Measurements from ENCODE around the gene PHAF1. TPM values are rescaled to one million over a fixed set of nuclear protein-coding genes. Genes with fewer than 3 reads are reported as not detected.

PHAF1 gene
- total RNA-seq, 1 experiment from 2014 or later: 15.7 TPM

DNA sequence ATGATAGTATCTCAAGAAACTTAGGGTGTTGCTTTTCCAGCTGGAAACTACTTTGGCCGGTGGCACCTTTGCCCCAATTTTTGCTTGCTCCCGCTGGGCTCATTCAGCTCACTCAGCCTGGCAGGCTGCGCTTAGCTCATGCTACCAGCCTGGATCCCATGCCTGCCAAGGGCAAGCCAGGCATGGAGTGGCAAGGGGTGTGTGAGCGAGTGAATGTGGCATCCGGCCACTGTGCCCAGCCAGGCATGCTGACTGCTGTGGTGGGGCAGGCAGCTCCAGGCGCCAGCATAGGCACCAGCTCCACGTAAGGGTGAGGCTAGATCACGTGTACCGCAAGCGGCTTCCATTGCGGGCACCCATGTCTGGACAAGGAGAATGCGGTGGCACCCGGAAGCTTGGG lies 31.6 kb downstream of the PHAF1 start:
- Histone ChIP-seq H3K27me3 (ENCODE audit: control insufficient read depth, insufficient read depth, low read length) (no peaks in the 10 kb centered on the region), H3K9me3 (ENCODE audit: control insufficient read depth, insufficient read depth, low read depth, low read length) (no peaks in the 10 kb centered on the region), H3K4me1 (ENCODE audit: control insufficient read depth, insufficient read depth, low read length) (no peaks in the 10 kb centered on the region), H3K36me3 (ENCODE audit: control insufficient read depth, insufficient read depth, low read length) (peaks cover 5% of the 10 kb centered on the region; the same call in 1 of the 2 replicates), H3K27ac (ENCODE audit: low read length) (no peak overlapping the region), H3K4me3 (ENCODE audit: low read depth in 2 of 2, low read length in 2 of 2) (no peak overlapping the region)
- CTCF ChIA-PET: interaction anchor here (0.6 to 1.0 kb wide), 2 partner anchors 12 to 13 kb away, joined by 6 to 7 read pairs; no protein-coding TSS in a partner anchor
- POLR2A ChIA-PET: no interaction called here
- intact Hi-C loops (cut with micrococcal nuclease; ENCODE audit: unreplicated experiment): no loop called here
- DNase-seq (ENCODE audit: low read depth, low spot score) (no peak), ATAC-seq (no peak)
- in situ Hi-C loops (cut with HindIII; ENCODE audit: low pct_unique_long_range_greater_than_20kb, low sequenced_read_pairs): no loop called here
- TF ChIP-seq, protein P1, sequence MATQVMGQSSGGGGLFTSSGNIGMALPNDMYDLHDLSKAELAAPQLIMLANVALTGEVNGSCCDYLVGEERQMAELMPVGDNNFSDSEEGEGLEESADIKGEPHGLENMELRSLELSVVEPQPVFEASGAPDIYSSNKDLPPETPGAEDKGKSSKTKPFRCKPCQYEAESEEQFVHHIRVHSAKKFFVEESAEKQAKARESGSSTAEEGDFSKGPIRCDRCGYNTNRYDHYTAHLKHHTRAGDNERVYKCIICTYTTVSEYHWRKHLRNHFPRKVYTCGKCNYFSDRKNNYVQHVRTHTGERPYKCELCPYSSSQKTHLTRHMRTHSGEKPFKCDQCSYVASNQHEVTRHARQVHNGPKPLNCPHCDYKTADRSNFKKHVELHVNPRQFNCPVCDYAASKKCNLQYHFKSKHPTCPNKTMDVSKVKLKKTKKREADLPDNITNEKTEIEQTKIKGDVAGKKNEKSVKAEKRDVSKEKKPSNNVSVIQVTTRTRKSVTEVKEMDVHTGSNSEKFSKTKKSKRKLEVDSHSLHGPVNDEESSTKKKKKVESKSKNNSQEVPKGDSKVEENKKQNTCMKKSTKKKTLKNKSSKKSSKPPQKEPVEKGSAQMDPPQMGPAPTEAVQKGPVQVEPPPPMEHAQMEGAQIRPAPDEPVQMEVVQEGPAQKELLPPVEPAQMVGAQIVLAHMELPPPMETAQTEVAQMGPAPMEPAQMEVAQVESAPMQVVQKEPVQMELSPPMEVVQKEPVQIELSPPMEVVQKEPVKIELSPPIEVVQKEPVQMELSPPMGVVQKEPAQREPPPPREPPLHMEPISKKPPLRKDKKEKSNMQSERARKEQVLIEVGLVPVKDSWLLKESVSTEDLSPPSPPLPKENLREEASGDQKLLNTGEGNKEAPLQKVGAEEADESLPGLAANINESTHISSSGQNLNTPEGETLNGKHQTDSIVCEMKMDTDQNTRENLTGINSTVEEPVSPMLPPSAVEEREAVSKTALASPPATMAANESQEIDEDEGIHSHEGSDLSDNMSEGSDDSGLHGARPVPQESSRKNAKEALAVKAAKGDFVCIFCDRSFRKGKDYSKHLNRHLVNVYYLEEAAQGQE (IDR thresholded peaks at IDR 0.05; ENCODE audit: insufficient read depth in 1 of 2, low read depth in 2 of 2, low read length in 1 of 2): no peak
- TF ChIP-seq, protein P2, sequence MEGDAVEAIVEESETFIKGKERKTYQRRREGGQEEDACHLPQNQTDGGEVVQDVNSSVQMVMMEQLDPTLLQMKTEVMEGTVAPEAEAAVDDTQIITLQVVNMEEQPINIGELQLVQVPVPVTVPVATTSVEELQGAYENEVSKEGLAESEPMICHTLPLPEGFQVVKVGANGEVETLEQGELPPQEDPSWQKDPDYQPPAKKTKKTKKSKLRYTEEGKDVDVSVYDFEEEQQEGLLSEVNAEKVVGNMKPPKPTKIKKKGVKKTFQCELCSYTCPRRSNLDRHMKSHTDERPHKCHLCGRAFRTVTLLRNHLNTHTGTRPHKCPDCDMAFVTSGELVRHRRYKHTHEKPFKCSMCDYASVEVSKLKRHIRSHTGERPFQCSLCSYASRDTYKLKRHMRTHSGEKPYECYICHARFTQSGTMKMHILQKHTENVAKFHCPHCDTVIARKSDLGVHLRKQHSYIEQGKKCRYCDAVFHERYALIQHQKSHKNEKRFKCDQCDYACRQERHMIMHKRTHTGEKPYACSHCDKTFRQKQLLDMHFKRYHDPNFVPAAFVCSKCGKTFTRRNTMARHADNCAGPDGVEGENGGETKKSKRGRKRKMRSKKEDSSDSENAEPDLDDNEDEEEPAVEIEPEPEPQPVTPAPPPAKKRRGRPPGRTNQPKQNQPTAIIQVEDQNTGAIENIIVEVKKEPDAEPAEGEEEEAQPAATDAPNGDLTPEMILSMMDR (IDR thresholded peaks at IDR 0.05): no peak
- TF ChIP-seq SIN3A (IDR thresholded peaks at IDR 0.05; ENCODE audit: borderline replicate concordance, insufficient read depth, low read depth, low read length) (no peak), TCF7L2 (IDR thresholded peaks at IDR 0.05; ENCODE audit: low read depth, low read length) (no peak), POLR2AphosphoS5 (IDR thresholded peaks at IDR 0.05; ENCODE audit: low read depth, low read length) (no peak)
- BruUV-seq (replicated peaks): no TSS peak

DNA sequence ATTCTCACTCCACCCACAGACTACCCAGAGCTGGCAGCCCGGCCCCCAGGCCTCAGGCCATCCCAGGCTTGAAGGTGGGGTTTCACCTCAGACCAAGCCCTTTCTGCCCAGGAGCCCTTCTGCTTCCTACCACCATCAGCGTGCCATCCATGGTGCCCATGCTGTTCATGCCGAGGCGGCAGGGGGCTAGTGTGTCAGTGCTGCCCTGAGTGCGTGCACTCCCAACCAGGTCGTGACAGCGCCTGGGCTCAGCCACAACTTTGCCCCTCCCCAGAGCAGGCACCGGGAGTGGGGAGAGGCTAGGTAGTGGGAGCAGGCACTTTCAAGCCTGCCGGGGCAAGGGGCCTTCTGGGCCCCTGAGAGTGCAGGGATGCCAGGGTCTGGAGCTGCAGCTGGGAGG lies 32.6 kb downstream of the PHAF1 start:
- H3K36me3 ChIP-seq (ENCODE audit: control insufficient read depth, insufficient read depth, low read length): peaks cover 5% of the 10 kb centered on the region; the same call in 1 of the 2 replicates
- POLR2A ChIA-PET: no interaction called here

More for the DNA sequence above, 32.6 kb downstream of the PHAF1 start:
- H3K27ac ChIP-seq (ENCODE audit: low read length): no peak overlapping the region
- BruUV-seq (replicated peaks): no TSS peak
- CTCF ChIA-PET: no interaction called here
- intact Hi-C loops (cut with micrococcal nuclease; ENCODE audit: unreplicated experiment) (no loop called here), in situ Hi-C loops (cut with HindIII; ENCODE audit: low pct_unique_long_range_greater_than_20kb, low sequenced_read_pairs) (no loop called here)
- H3K4me3 ChIP-seq (ENCODE audit: low read depth in 2 of 2, low read length in 2 of 2): no peak overlapping the region
- ATAC-seq (no peak), DNase-seq (ENCODE audit: low read depth, low spot score) (no peak)
- no peaks in the 10 kb centered on the region for H3K27me3 ChIP-seq (ENCODE audit: control insufficient read depth, insufficient read depth, low read length)
- H3K9me3 ChIP-seq (ENCODE audit: control insufficient read depth, insufficient read depth, low read depth, low read length): no peaks in the 10 kb centered on the region
- no peaks in the 10 kb centered on the region for H3K4me1 ChIP-seq (ENCODE audit: control insufficient read depth, insufficient read depth, low read length)
- TF ChIP-seq, protein P2 (IDR thresholded peaks at IDR 0.05): no peak
- TF ChIP-seq SIN3A (IDR thresholded peaks at IDR 0.05; ENCODE audit: borderline replicate concordance, insufficient read depth, low read depth, low read length) (no peak), TCF7L2 (IDR thresholded peaks at IDR 0.05; ENCODE audit: low read depth, low read length) (no peak), POLR2AphosphoS5 (IDR thresholded peaks at IDR 0.05; ENCODE audit: low read depth, low read length) (no peak)
- TF ChIP-seq, protein P1 (IDR thresholded peaks at IDR 0.05; ENCODE audit: insufficient read depth in 1 of 2, low read depth in 2 of 2, low read length in 1 of 2): no peak

Measured in Panc1 (cell line).